ENCODE measurements around the gene COL21A1. TPM values are rescaled to one million over a fixed set of nuclear protein-coding genes. Genes with fewer than 3 reads are reported as not detected.

The COL21A1 gene
- polyA plus RNA-seq, 2 of the 4 experiments (the other 2 are of a cell fraction): 1.4 to 3.3 TPM

GRCh38 chr6:56187686-56188085 is 59.7 kb downstream of the COL21A1 start (continued):
- TF ChIP-seq RCOR1 (IDR thresholded peaks at IDR 0.05; ENCODE audit: low read depth, low read length): no peak

- no peak overlapping the region for H3K4me3 ChIP-seq
- DNase-seq (ENCODE audit: low read depth in 1 of 2, low spot score in 1 of 2): no peak
- no peak overlapping the region for H3K4me2 ChIP-seq
- TF ChIP-seq ESRRA (IDR thresholded peaks at IDR 0.05; ENCODE audit: borderline replicate concordance, low read length): no peak
- TF ChIP-seq RNF2 (IDR thresholded peaks at IDR 0.05; ENCODE audit: borderline replicate concordance, low read depth): no peak
- TF ChIP-seq CTCF (IDR thresholded peaks at IDR 0.05): no peak
- CTCF ChIA-PET: no interaction called here
- no peak overlapping the region for H3K27ac ChIP-seq
- H3K4me1 ChIP-seq: no peaks in the 10 kb centered on the region
- FAIRE-seq: no peak
- H3K9me3 ChIP-seq: peaks cover 20% of the 10 kb centered on the region; the same call in 2 of the 3 replicates
- no peak for ATAC-seq
- POLR2A ChIA-PET: no interaction called here
Observed at GRCh38 chr6:56176741-56177140, 70.6 kb downstream of the COL21A1 start.

- H3K4me2 ChIP-seq: no peak overlapping the region
Observed at GRCh38 chr6:56173228-56173627, 74.2 kb downstream of the COL21A1 start.

More at GRCh38 chr6:56173228-56173627, 74.2 kb downstream of the COL21A1 start:
- WGBS (ENCODE audit: missing lambda C conversion rate): no CpG with 5 or more reads among the region's 1 CpG
- Histone ChIP-seq H3K4me1 (no peaks in the 10 kb centered on the region), H3K27ac (no peak overlapping the region), H3K9me3 (peaks cover 20% of the 10 kb centered on the region; the same call in 2 of the 3 replicates), H3K4me3 (no peak overlapping the region)
- CTCF ChIA-PET: no interaction called here
- no peak for FAIRE-seq
- ATAC-seq: no peak
- POLR2A ChIA-PET: no interaction called here
- no peak for TF ChIP-seq MAFK (IDR thresholded peaks at IDR 0.05; ENCODE audit: partially characterized antibody)
- no peak for TF ChIP-seq PBX3 (IDR thresholded peaks at IDR 0.05)
- TF ChIP-seq SMC3 (IDR thresholded peaks at IDR 0.05): no peak
- TF ChIP-seq FOXS1 (CRISPR knock-in tag; IDR thresholded peaks at IDR 0.05): no peak
- TF ChIP-seq NR3C1 (IDR thresholded peaks at IDR 0.05): no peak
- TF ChIP-seq FOSL2 (IDR thresholded peaks at IDR 0.05): no peak
- no peak for TF ChIP-seq FOSL2 (CRISPR knock-in tag; IDR thresholded peaks at IDR 0.05)
- no peak for TF ChIP-seq RFX5 (IDR thresholded peaks at IDR 0.05)
- TF ChIP-seq TP53 (CRISPR knock-in tag; IDR thresholded peaks at IDR 0.05): no peak
- TF ChIP-seq HDAC2 (IDR thresholded peaks at IDR 0.05): no peak
- no peak for TF ChIP-seq NFE2L2 (conservative IDR thresholded peaks at IDR 0.05; ENCODE audit: low read length)
- no peak for TF ChIP-seq BHLHE40 (IDR thresholded peaks at IDR 0.05; ENCODE audit: low read depth, low read length)
- TF ChIP-seq ATOH8 (CRISPR knock-in tag; IDR thresholded peaks at IDR 0.05; ENCODE audit: low read depth): no peak
- TF ChIP-seq CHD4 (IDR thresholded peaks at IDR 0.05; ENCODE audit: borderline replicate concordance): no peak
- TF ChIP-seq REST (IDR thresholded peaks at IDR 0.05): no peak
- TF ChIP-seq RAD21 (conservative IDR thresholded peaks at IDR 0.05 in 1 of 2, IDR thresholded peaks at IDR 0.05 in 1 of 2): no peak
- TF ChIP-seq RARB (CRISPR knock-in tag; IDR thresholded peaks at IDR 0.05): no peak
- TF ChIP-seq KDM5A (IDR thresholded peaks at IDR 0.05): no peak
- TF ChIP-seq E2F6 (IDR thresholded peaks at IDR 0.05; ENCODE audit: borderline replicate concordance, low read depth): no peak
- no peak for TF ChIP-seq TFCP2L1 (CRISPR knock-in tag; IDR thresholded peaks at IDR 0.05)
- TF ChIP-seq EP300 (IDR thresholded peaks at IDR 0.05): no peak
- DNase-seq (ENCODE audit: low read depth in 1 of 2, low spot score in 1 of 2): no peak
